GM21737 (cell line): ENCODE data around the gene SRRM1.
"Not testable (repeated sequence)": the region's sequence is repeated elsewhere in the genome, so short reads cannot be mapped to it uniquely, and the experiment has no call there.

ENCODE experiments used
- ATAC-seq: cut with Tn5 transposase; IDR thresholded peaks from one replicate; pipeline ENCODE4 v1.9.1; 2021; ENCODE audit warnings: mild to moderate bottlenecking, moderate library complexity; ENCODE audit not compliant: unreplicated experiment

Gene SRRM1

GRCh38 chr1:24693827-24694379, 50.8 kb downstream of the SRRM1 start:
- ATAC-seq, result no peak

GRCh38 chr1:24694380-24694843, 51.3 kb downstream of the SRRM1 start:
- ATAC-seq, result no peak

- no peak for ATAC-seq
Observed at GRCh38 chr1:24695202-24695974, 52.3 kb downstream of the SRRM1 start.

GRCh38 chr1:24696041-24696755, 53.1 kb downstream of the SRRM1 start:
- ATAC-seq, result no peak

GRCh38 chr1:24696756-24697330, 53.7 kb downstream of the SRRM1 start:
- ATAC-seq, result no peak

GRCh38 chr1:24697453-24698001, 54.4 kb downstream of the SRRM1 start:
- ATAC-seq, result not testable (repeated sequence)

GRCh38 chr1:24698326-24698725, 55.2 kb downstream of the SRRM1 start:
- not testable (repeated sequence) for ATAC-seq

GRCh38 chr1:24699628-24700027, 56.5 kb downstream of the SRRM1 start:
- no peak for ATAC-seq

- no peak for ATAC-seq
Observed at GRCh38 chr1:24702511-24703293, 59.6 kb downstream of the SRRM1 start.

GRCh38 chr1:24704411-24705259, 61.5 kb downstream of the SRRM1 start:
- no peak for ATAC-seq

- peak; percentile 77 for ATAC-seq
Observed at GRCh38 chr1:24705260-24706073, 62.4 kb downstream of the SRRM1 start.

- not testable (repeated sequence) for ATAC-seq
Observed at GRCh38 chr1:24706074-24706389, 62.9 kb downstream of the SRRM1 start.

- ATAC-seq, result no peak
Observed at GRCh38 chr1:24707687-24708086, 64.6 kb downstream of the SRRM1 start.

GRCh38 chr1:24708938-24709337, 65.8 kb downstream of the SRRM1 start:
- ATAC-seq, result no peak

- ATAC-seq, result no peak
Observed at GRCh38 chr1:24709791-24710441, 66.8 kb downstream of the SRRM1 start.

- ATAC-seq, result no peak
Observed at GRCh38 chr1:24711329-24711728, 68.2 kb downstream of the SRRM1 start.

- ATAC-seq, result no peak
Observed at GRCh38 chr1:24713176-24713575, 70.1 kb downstream of the SRRM1 start.

- no peak for ATAC-seq
Observed at GRCh38 chr1:24713736-24714135, 70.6 kb downstream of the SRRM1 start.
